ENCODE results near the gene THOC2. TPM values are rescaled to one million over a fixed set of nuclear protein-coding genes. Genes with fewer than 3 reads are reported as not detected.

THOC2 gene
- total and polyA plus RNA-seq, 12 donors: 30.0 to 106 (median 63.2) TPM

DNA sequence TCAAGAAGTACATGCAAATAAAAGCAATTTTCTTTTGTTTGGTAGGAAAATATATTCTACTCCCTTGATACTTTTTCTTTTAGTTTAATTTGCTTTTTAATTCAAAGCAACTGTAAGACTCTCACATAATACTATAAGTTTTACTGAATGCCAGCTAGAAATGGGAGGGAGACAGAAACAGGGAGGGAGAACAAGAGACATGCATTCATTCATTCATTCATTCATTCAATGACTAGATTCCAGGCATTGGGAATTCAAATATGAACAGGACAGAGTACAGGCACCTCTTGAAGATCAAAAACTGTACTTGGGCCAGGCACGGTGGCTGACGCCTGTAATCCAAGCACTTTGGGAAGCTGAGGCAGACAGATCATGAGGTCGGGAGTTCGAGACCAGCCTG, 85.6 kb downstream of the THOC2 start:
- Histone ChIP-seq H3K27me3 (no peaks in the 10 kb centered on the region), H3K36me3 (replicated peaks in 1 of 2) (no peaks in the 10 kb centered on the region), H3K9me3 (replicated peaks in 1 of 3) (no peaks in the 10 kb centered on the region), H3K4me1 (replicated peaks in 1 of 2) (no peaks in the 10 kb centered on the region), H3K27ac (no peak overlapping the region), H3K4me3 (no peak overlapping the region)
- no peak for DNase-seq
- intact Hi-C loops (cut with DNase I): no loop called here
- TF ChIP-seq POLR2A (IDR thresholded peaks at IDR 0.05): no peak
- TF ChIP-seq, protein P1, sequence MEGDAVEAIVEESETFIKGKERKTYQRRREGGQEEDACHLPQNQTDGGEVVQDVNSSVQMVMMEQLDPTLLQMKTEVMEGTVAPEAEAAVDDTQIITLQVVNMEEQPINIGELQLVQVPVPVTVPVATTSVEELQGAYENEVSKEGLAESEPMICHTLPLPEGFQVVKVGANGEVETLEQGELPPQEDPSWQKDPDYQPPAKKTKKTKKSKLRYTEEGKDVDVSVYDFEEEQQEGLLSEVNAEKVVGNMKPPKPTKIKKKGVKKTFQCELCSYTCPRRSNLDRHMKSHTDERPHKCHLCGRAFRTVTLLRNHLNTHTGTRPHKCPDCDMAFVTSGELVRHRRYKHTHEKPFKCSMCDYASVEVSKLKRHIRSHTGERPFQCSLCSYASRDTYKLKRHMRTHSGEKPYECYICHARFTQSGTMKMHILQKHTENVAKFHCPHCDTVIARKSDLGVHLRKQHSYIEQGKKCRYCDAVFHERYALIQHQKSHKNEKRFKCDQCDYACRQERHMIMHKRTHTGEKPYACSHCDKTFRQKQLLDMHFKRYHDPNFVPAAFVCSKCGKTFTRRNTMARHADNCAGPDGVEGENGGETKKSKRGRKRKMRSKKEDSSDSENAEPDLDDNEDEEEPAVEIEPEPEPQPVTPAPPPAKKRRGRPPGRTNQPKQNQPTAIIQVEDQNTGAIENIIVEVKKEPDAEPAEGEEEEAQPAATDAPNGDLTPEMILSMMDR (IDR thresholded peaks at IDR 0.05): no peak
- WGBS, 4 donors: 76 to 100% (median 93%) methylated on average over 2 to 4 of the region's 4 CpGs

DNA sequence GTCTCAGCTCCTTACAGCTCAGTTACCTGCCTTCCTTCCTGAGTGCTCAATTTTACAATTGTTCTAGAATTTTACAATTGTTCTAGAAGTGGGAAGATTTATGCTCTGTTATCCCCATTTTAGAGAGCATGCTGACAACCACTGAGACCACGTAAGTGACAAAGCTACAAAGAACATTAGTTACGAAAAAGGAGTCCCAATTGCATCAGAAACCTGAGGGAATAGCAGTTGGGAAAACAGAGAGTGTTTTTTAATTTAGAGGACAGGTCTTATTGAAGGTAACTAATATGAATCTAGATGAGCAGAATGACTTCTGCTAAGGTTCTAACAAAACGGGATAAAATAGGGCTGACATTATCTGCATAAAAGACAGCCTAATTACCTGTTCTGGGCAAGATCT, 103.3 kb downstream of the THOC2 start:
- WGBS, 4 donors: 73 to 97% (median 84%) methylated on average over 3 of the region's 3 CpGs
- no peak overlapping the region for H3K27ac ChIP-seq
- H3K4me3 ChIP-seq: no peak overlapping the region
- H3K4me1 ChIP-seq (replicated peaks in 1 of 2): no peaks in the 10 kb centered on the region
- intact Hi-C loops (cut with DNase I): no loop called here
- peaks cover 0 to 3% of the 10 kb centered on the region in 2 donors for H3K36me3 ChIP-seq (replicated peaks in 1 of 2)
- H3K27me3 ChIP-seq: no peaks in the 10 kb centered on the region
- no peaks in the 10 kb centered on the region for H3K9me3 ChIP-seq (replicated peaks in 1 of 3)
- DNase-seq: no peak
- TF ChIP-seq, protein P1 (IDR thresholded peaks at IDR 0.05): no peak
- TF ChIP-seq POLR2A (IDR thresholded peaks at IDR 0.05): no peak

DNA sequence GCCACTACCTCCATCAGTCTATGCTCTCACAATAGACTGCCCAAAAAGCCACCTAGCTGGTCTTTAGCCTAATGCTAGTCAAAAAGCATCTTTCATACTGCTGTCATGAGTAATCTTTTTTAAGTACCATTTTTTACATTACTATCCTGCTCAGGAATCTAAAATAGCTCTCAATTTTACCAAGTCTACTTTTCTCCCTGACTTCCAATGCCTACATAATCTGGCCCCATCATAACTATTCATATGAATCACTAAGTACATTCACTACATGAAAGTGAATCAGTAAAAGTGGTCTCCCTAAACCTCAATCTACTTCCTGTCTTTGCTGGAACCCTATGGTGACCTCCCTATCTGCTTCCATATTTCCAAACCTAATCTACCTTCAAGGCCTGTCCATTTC, 105.9 kb downstream of the THOC2 start:
- TF ChIP-seq, protein P1 (IDR thresholded peaks at IDR 0.05): no peak
- no peak for TF ChIP-seq POLR2A (IDR thresholded peaks at IDR 0.05)
- Histone ChIP-seq H3K4me1 (replicated peaks in 1 of 2) (no peaks in the 10 kb centered on the region), H3K27me3 (no peaks in the 10 kb centered on the region), H3K9me3 (replicated peaks in 1 of 3) (no peaks in the 10 kb centered on the region), H3K27ac (no peak overlapping the region), H3K36me3 (replicated peaks in 1 of 2) (peaks cover 0 to 9% of the 10 kb centered on the region in 2 donors), H3K4me3 (no peak overlapping the region)
- intact Hi-C loops (cut with DNase I): no loop called here
- DNase-seq: no peak

DNA sequence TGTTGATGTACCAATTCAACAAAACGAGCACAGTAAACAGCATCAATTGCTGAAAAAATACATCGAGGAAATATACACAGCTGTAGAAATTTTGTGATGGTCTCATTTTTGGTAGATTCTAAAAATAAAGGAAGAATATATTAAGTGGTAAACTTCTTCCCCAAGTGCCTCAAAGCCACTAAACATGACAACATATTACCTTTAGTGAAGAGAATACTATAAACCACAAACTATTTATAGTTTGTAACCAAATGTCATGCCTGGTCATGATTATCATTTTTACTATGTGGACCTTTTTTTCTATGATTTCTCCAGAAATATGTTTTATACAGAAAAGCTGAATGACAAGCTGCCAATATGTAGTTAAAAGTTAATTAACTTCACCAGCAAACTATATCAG, 106.9 kb downstream of the THOC2 start:
- no peak for DNase-seq
- Histone ChIP-seq H3K4me1 (replicated peaks in 1 of 2) (no peaks in the 10 kb centered on the region), H3K9me3 (replicated peaks in 1 of 3) (no peaks in the 10 kb centered on the region), H3K36me3 (replicated peaks in 1 of 2) (peaks cover 0 to 9% of the 10 kb centered on the region in 2 donors), H3K27me3 (no peaks in the 10 kb centered on the region), H3K27ac (no peak overlapping the region), H3K4me3 (no peak overlapping the region)
- WGBS, 4 donors: 64 to 100% (median 81%) methylated on average over 2 of the region's 2 CpGs
- intact Hi-C loops (cut with DNase I): no loop called here
- TF ChIP-seq POLR2A (IDR thresholded peaks at IDR 0.05): no peak
- TF ChIP-seq, protein P1 (IDR thresholded peaks at IDR 0.05): no peak

Measured in adrenal gland (tissue), 12 donors.